GM18861 (cell line): ENCODE measurements around the gene PWP2.

Source experiments
- ATAC-seq: cut with Tn5 transposase; IDR thresholded peaks from one replicate; pipeline ENCODE4 v1.9.1; 2021; ENCODE audit not compliant: unreplicated experiment

Gene PWP2

DNA sequence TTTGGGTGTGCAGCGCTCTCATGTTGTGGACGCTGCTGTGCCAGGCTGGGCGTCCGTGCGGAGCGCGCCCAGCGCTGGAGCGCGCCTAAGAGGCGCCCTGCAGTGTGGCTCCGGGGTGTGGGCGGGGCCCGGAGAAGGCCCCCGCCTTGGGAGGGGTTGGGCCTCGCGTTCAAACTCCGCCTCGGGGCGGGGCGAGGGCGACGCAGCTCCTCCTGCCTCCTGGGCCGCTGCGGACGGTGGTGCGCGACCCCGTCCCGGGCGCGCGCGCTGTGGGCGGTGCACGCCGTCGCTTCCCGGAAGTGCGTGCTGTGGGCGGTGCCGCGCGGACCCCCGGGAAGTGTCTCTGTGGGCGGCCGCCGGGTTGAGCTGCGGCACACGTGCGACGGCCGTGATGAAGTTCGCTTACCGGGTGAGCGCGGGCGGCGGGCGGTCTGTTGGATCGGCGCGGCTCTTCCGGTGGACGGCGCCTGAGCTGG is at the start of gene PWP2:
Gene PWP2 (plus strand): TSS at position 374 of the 476 bp plus-strand sequence. CDS start 18 bp downstream, at position 392.
- ATAC-seq, result peak; percentile 43

DNA sequence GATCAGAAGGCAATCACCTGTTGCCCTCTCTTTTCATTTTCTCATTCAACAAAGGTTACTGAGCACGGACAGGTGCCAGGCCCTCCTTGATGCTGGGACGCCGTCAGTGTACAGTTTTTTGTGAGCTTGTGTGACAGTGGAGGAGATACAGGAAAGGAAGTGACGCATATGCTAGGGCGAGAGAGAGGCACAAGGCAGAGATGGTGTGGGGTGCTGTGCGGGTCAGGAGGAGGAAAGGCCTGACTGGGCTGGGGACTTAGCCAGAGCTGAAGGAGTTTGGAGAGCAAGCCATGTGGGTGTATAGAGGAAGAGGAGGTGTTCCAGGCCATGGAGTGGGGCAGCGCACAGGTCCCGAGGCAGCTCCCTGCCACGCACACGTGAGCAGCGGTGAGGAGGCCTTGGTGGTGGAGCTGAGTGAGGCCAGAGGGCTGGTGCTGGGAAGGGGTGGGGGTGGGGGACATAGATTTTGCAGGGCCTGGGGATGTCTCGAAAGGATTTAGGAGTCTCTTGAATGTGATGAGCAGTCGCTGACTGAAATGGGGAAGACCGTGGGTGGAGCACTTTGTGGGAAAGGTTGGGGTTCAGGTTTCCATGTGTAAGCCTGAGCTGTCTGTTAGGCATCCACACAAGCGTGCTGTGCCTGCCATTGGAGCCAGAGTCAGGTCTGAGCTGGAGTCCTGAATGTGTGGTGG is 49.1 kb upstream of the PWP2 start:
- no peak for ATAC-seq

- ATAC-seq, result no peak
Measured at GRCh38 chr21:44058652-44058964, 48.6 kb upstream of the PWP2 start.

DNA sequence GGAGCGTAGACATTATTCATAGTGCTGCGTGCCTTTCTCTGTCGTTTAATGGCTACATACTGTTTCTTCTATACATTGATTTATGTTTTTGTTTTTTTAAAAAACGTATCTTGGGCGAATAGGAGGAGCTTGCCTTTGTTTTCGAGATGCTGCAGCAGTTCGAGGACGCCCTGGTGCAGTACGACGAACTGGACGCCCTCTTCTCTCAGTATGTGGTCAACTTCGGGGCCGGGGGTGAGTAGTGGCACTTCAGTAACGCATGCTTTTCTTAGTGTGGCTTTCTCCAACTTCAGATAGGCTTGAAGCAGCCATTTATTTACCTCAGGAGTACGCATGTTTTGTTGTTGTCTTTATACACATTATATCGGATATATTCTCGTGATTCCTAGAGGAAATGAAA is 48.2 kb upstream of the PWP2 start:
- no peak for ATAC-seq

DNA sequence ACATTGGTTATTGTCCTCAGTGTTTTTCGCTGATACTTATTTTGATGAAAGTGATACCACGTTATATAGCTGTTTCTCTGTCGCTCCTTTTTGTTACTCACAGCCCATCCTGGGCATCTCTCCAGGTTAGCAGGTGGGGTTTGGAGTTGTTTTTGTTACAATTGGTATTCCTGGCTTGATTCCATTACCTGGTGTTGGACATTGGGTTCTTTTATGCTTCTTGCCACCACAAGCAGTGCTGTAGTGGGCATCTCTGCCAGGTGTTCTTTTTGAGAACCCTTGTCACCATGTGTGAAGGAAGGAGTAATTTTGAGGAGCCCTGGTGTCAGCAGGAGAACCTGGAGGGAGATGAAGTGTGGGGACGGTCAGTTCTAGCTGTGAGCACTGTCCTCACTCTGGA is 47.5 kb upstream of the PWP2 start:
- ATAC-seq, result no peak

DNA sequence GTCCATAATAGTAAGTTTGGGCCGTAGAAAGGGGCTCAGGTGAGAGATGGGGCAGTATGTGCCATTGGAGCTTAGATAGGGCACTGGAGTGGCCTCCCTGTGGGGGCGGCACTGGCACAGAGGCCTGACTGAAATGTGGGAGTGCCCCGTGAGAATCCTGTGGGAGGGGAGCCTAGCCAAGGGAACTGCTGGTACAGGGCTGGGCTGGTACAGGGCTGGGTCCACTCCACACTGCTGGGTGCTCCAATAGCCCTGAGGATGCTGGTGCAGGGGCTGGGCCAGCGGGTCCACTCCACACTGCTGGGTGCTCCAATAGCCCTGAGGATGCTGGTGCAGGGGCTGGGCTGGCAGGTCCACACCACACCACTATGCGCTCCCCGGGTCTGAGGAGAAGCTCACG is 44.8 kb upstream of the PWP2 start:
- ATAC-seq, result no peak

GRCh38 chr21:44063151-44063912 is 43.9 kb upstream of the PWP2 start:
- ATAC-seq, result no peak

DNA sequence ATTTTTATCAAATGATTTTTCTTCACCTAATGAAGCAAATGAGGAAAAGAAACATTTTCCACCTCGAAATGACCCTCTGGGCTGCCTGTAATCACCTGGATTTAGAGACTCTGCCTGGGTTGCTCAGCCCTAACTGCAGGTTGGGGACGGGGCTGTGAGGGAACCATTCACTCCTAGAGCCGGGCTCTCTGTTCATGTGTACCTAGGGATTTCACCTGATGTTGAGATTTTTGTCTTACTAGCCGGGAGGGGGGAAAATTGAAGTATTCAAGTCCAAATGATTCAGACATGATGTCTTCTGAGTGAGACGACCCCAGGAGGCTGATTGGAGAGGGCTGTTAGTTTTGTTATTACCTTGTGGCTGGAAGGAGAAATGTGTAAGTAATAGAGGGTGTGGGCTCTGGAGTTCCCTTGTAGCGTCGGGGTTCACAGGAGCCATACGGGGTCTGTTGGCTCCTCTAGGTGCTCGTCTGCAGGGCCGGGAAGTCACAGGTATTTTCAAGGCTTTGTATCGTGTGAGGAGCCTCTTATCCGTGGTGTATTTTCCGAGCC is 42.3 kb upstream of the PWP2 start:
- ATAC-seq, result no peak

GRCh38 chr21:44065428-44065827 is 41.8 kb upstream of the PWP2 start:
- ATAC-seq, result no peak

GRCh38 chr21:44066116-44066515 is 41.1 kb upstream of the PWP2 start:
- ATAC-seq, result no peak

DNA sequence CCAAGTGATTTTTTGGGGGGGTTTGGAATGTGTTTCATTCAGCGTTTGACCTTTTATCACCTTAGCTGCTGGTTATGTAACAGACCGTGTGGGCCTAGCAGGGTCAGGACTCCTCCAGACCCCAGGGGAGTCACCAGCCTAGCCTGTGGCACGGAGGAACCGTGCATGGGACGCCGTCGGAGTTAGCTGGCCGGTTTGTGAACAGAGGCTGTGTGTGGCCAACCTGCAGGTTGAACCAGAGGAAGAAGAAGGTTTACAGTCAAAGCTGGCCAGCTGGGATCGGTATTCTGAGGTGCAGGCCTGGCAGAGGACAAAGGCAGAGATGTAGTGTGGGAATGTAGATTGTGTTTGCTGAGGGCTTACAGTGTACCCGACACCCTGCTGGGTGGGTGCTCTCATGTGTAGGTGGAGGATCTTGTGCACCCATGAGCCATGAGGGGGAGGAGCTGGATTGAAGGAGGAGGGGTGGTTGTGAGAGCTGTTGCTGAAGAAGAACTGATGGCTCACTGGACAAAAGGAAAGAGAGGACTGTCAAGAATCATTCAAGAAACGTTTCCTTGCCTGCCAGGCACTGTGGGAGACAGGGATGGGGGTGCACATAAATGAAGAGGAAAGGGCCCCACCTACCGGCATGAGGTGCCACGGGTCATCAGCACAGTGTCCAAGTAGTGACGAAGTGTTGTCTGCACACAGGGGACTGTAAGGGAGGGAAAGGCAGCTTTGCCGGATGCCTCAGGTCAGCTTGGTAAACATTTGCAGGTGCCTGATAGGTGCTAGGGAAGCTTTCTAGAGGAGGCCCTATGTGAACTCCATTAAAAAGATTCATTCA is 40.0 kb upstream of the PWP2 start:
- ATAC-seq, result no peak

DNA sequence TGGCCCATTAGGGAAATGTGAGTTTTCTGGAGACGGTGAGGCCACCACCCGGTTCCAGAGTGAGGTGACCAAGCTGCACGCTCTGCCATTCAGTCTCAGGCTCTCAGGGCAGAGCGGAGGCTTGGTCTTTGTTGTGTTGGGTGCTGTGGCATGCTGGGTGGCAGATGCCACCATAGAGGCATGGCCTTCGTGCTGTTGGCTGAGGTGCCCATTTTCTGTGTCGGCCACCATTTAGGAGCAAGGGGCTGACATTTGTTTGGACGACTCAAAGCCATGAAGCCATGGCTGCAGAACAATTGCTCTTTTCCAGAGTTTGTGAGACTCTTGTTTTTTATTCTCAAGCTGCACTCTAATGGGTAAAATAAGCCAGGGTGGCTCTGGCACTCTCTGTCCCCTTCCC is 36.8 kb upstream of the PWP2 start:
- ATAC-seq, result no peak

GRCh38 chr21:44071359-44072104 is 35.7 kb upstream of the PWP2 start:
- no peak for ATAC-seq

DNA sequence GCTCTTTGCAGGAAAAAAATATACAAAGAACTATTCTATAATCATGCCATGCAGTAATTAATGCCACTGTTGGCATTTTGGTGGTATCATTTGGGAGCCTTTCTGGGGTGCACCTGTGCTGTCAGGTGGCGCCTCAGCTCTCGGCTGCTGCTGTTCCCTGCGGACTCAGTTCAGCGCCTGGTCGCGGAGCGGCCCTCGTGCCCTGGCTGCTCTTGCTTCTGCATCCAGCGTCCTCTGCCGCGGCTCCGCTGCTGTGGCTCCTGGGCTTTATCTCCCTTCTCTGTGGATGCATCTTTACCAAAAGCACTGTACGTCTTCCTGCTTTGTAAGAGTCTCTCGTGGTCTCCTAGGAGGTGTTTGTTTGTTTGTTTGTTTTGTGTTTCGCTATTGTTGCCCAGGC is 35.1 kb upstream of the PWP2 start:
- no peak for ATAC-seq

DNA sequence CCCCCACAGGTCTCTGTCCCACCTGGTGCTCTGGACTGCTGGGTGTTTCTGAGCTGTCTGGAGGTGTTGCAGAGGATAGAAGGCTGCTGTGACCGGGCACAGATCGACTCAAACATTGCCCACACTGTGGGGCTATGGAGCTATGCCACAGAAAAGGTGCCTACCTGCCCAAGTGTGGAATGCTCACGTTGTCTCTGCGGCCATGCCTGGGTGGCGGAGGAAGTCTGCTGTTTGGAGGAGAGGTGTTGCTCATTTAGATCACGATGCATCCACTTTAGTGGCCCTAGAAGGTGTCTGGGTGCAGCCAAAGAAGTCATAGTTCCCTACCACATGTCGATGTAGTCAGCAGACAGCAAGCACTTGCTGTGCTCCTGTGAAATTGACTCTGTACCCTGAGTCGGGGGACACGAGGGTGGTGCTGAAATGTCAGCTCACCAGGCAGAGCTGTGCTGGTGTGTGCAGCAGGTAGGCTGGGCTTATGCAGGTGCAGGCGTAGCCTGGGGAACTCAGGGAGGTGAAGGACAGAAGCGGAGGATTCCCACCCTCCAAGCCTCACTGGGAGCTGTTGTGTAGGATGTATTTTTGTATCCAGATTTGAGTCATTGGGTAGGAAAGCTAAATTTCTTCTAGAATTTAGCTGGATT is 32.8 kb upstream of the PWP2 start:
- no peak for ATAC-seq

DNA sequence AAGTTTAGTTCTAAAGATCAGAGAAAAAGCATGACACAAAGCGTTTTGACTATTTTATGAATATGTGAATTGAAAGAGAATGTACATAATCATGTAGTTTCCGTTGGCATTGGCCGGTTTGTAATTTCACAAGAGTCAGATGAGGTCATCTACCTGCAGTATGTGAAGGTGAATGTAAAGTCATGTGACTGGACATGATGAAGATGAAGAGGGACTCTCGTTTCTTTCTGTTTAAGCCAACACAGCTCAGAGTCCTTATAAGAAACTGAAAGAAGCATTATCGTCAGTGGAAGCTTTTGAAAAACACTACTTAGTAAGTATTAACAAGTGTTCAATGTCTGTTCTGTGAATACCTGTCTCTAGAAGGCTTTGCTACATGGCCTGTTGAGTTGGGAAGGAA is 30.9 kb upstream of the PWP2 start:
- ATAC-seq, result no peak

DNA sequence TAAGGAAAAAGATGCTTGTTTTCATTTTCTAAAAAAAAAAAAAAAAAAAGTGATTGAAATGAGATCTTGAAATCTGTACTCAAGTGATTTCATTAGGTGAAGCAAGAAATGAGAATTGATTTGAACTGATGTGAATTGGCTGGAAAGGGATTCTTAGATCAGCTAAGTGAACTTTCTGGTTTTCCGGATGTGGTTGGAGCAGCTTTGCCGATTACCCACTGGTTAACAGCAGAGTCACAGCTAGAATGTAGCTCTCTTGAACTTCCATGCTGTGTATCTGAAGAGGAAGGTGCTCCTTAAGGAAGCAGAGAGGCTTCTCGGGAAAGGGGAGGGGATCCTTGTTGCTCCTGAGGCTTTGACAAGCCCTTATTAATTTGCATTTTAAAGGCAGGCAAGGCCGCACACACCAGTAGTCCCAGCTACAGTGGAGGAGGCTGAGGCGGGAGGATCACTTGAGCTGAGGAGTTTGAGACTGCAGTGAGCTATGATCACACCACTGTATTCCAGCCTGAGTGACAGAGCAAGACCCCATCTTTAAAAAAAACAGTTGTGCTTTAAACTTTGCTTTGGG is 28.7 kb upstream of the PWP2 start:
- no peak for ATAC-seq

DNA sequence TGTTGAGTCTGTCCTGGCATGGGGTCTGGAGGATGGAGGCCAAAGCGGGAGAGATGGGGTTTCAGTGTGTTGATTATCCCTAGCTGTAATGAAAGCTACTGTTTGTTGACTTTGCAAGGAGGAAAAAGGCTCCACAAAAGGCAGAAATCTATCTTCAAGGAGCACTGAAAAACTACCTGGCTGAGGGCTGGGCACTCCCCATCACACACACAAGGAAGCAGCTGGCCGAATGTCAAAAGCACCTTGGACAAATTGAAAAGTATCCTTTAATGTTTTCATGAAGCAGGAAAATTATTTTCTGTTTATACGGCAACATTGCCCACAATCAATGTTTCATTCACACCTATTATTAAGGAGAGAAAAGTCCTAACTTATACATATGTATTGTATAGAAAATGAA is 27.8 kb upstream of the PWP2 start:
- ATAC-seq, result no peak

DNA sequence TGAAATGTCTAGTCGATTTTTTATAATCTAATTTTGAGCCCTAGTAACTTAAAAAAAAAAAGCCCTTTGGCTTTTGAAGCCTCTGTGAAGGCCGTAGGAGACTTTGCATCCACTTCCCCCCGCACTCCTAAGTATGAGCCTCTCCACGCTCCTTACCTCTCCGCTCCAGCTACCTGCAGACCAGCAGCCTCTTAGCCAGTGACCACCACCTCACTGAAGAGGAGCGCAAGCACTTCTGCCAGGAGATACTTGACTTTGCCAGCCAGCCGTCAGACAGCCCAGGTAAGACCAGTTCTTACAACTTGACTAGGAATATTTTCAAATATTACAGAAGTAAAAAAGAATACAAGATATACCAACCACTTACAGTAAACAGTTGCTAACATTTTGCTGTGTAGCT is 27.4 kb upstream of the PWP2 start:
- ATAC-seq, result no peak
